Measurements from ENCODE around the gene HSPA1L. TPM values are rescaled to one million over a fixed set of nuclear protein-coding genes. Genes with fewer than 3 reads are reported as not detected.

The HSPA1L gene
- total and polyA plus RNA-seq, 10 of the 15 experiments (the other 5 are each of a cell fraction or from before 2014, with no cell fraction given), result 0.69 to 2.5 (median 1.5) TPM

GRCh38 chr6:31862344-31863235 lies 47.5 kb upstream of the HSPA1L start, which contains the start of gene NEU1 (continued):
- TF ChIP-seq SRF (IDR thresholded peaks at IDR 0.05; ENCODE audit: low read depth in 2 of 2, low read length in 2 of 2) (no peak), RBBP5 (conservative IDR thresholded peaks at IDR 0.05) (no peak), ZBTB4 (CRISPR knock-in tag; IDR thresholded peaks at IDR 0.05) (0 out of 2 replicates have a peak, but pooled peaks have one; percentile 60), TCF12 (IDR thresholded peaks at IDR 0.05; ENCODE audit: low read depth, low read length) (peak; percentile 69), IRF5 (IDR thresholded peaks at IDR 0.05; ENCODE audit: borderline replicate concordance) (no peak), LARP7 (IDR thresholded peaks at IDR 0.05) (peak; percentile 75), RELA (IDR thresholded peaks at IDR 0.05; ENCODE audit: borderline replicate concordance, partially characterized antibody) (peak; percentile 56), CBFB (IDR thresholded peaks at IDR 0.05; ENCODE audit: low read depth) (peak; percentile 73; the same call in 1 of the 2 replicates), CEBPB (IDR thresholded peaks at IDR 0.05; ENCODE audit: borderline replicate concordance in 1 of 2, low read depth in 2 of 2, low read length in 2 of 2) (no peak), DPF2 (IDR thresholded peaks at IDR 0.05) (0 out of 2 replicates have a peak, but pooled peaks have one; percentile 42), TCF3 (IDR thresholded peaks at IDR 0.05; ENCODE audit: borderline replicate concordance, insufficient read depth, low read depth, low read length) (peak; percentile 81), ZBTB40 (IDR thresholded peaks at IDR 0.05; ENCODE audit: borderline replicate concordance) (peak; percentile 65; the same call in 1 of the 2 replicates), ELK1 (IDR thresholded peaks at IDR 0.05; ENCODE audit: low read depth, low read length) (no peak), BCLAF1 (IDR thresholded peaks at IDR 0.05) (no peak), SP1 (IDR thresholded peaks at IDR 0.05; ENCODE audit: low read depth, low read length) (peak; percentile 90), RUNX3 (IDR thresholded peaks at IDR 0.05; ENCODE audit: low read length) (0 out of 2 replicates have a peak, but pooled peaks have one; percentile 6)

Data from GM12878 (cell line).